ENCODE data around the gene EEFSEC. TPM values are rescaled to one million over a fixed set of nuclear protein-coding genes. Genes with fewer than 3 reads are reported as not detected.

The EEFSEC gene
- total RNA-seq, 1 donor from 2014 or later, result 6.1 TPM

DNA sequence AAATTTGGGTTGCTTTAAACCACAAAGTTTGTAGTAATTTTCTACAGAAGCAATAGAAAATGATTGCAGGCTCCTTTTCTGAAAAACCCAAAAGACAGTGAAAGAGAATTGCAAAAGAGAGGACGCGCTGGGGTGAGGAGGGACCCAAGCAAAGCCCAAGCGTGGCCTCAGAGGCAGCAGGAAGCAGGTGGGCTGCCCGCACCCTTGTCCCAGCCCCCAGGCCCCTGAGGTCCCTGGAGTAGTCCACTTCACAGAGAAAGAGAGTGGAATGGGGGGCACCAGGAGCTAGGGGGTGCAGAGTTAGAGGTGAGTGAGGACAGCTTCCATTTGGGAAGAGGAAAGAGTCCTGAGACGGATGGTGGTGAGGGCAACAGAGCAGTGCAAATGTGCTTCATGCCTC is 301.8 kb downstream of the EEFSEC start:
- Mint-ChIP-seq H3K36me3 (ENCODE audit: low read depth, unreplicated experiment) (peaks cover 3% of the 10 kb centered on the region), H3K27me3 (ENCODE audit: low read depth, unreplicated experiment) (peaks cover 82% of the 10 kb centered on the region), H3K9me3 (ENCODE audit: unreplicated experiment) (peaks cover 10% of the 10 kb centered on the region), H3K4me1 (ENCODE audit: low read depth, unreplicated experiment) (no peaks in the 10 kb centered on the region), H3K27ac (ENCODE audit: unreplicated experiment) (no peak overlapping the region), H3K4me3 (ENCODE audit: unreplicated experiment) (no peak overlapping the region)
- Histone ChIP-seq H3K79me2 (ENCODE audit: insufficient read depth, low read length) (no peaks in the 10 kb centered on the region), H3K36me3 (ENCODE audit: insufficient read depth, low read length) (no peaks in the 10 kb centered on the region), H3K4me3 (ENCODE audit: insufficient read depth, low read depth, low read length) (no peak overlapping the region), H4K20me1 (ENCODE audit: insufficient read depth, low read length) (no peaks in the 10 kb centered on the region), H3K4me2 (ENCODE audit: low read length) (no peak overlapping the region), H3K27me3 (ENCODE audit: insufficient read depth, low read length) (peaks cover 33% of the 10 kb centered on the region), H3K4me1 (ENCODE audit: insufficient read depth, low read length) (no peaks in the 10 kb centered on the region), H3K9me3 (ENCODE audit: insufficient read depth, low read depth, low read length) (no peaks in the 10 kb centered on the region), H3K9ac (ENCODE audit: low read length) (no peak overlapping the region), H3K27ac (ENCODE audit: low read depth, low read length) (no peak overlapping the region), H2AFZ (ENCODE audit: low read depth, low read length) (no peak overlapping the region)
- DNase-seq (ENCODE audit: low read depth) (no peak), FAIRE-seq (no peak)
- no peak for TF ChIP-seq EZH2 (IDR thresholded peaks at IDR 0.05; ENCODE audit: insufficient read depth, low read length)
- TF ChIP-seq, protein P1, sequence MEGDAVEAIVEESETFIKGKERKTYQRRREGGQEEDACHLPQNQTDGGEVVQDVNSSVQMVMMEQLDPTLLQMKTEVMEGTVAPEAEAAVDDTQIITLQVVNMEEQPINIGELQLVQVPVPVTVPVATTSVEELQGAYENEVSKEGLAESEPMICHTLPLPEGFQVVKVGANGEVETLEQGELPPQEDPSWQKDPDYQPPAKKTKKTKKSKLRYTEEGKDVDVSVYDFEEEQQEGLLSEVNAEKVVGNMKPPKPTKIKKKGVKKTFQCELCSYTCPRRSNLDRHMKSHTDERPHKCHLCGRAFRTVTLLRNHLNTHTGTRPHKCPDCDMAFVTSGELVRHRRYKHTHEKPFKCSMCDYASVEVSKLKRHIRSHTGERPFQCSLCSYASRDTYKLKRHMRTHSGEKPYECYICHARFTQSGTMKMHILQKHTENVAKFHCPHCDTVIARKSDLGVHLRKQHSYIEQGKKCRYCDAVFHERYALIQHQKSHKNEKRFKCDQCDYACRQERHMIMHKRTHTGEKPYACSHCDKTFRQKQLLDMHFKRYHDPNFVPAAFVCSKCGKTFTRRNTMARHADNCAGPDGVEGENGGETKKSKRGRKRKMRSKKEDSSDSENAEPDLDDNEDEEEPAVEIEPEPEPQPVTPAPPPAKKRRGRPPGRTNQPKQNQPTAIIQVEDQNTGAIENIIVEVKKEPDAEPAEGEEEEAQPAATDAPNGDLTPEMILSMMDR (IDR thresholded peaks at IDR 0.05; ENCODE audit: insufficient read depth, low read depth, low read length), result no peak

DNA sequence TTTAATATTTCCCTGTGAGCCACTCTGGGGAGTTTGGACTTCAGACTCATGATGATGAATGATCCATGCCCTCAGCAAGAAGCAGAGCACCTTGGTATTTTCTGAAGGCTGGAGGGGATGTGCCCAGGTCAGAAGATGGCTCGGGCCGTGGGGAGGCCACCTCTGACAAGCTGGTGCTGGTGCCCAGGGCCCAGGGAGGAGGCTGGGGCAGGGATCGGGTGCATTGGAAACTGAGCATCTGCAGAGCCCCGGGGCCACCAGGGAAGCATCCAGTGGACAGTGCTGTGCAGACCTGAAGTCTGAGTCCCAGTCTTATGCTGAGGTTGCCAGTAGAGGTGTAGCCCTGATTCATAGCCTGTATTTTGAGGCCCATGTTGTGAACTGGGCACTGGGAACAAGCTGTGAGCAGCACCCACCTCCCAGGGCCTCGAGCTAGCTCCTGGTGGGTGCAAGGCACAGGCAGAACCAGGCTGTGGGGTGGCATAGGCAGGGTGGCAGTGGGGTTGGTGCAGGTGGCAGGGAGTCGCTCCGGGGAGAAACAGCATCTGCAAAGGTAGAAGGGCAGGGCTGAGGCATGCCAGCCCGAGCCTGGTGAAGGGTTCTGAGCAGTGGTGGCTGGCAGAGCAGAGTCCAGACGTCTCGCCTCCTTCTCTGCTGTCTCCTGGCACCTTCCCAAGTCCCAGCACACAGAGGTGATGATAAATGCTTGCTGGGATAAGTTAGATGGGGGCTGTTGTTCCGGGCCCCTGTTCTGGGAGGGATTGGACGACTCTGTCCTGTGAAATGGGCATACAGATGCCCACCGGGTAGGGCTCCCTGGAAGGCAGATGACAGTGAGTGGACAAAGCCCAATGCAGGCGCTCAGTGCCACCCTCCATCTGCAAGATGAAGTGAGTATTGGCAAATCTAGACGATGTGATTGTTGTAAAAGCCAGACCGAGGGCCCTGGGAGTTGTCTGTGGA is 302.8 kb downstream of the EEFSEC start:
- no peak for DNase-seq (ENCODE audit: low read depth)
- TF ChIP-seq EZH2 (IDR thresholded peaks at IDR 0.05; ENCODE audit: insufficient read depth, low read length), result no peak
- TF ChIP-seq, protein P1 (IDR thresholded peaks at IDR 0.05; ENCODE audit: insufficient read depth, low read depth, low read length), result no peak
- Histone ChIP-seq H3K36me3 (ENCODE audit: insufficient read depth, low read length) (no peaks in the 10 kb centered on the region), H3K9me3 (ENCODE audit: insufficient read depth, low read depth, low read length) (no peaks in the 10 kb centered on the region), H2AFZ (ENCODE audit: low read depth, low read length) (no peak overlapping the region), H3K27me3 (ENCODE audit: insufficient read depth, low read length) (peaks cover 36% of the 10 kb centered on the region), H3K9ac (ENCODE audit: low read length) (no peak overlapping the region), H4K20me1 (ENCODE audit: insufficient read depth, low read length) (no peaks in the 10 kb centered on the region), H3K4me2 (ENCODE audit: low read length) (no peak overlapping the region), H3K27ac (ENCODE audit: low read depth, low read length) (no peak overlapping the region), H3K4me3 (ENCODE audit: insufficient read depth, low read depth, low read length) (no peak overlapping the region), H3K4me1 (ENCODE audit: insufficient read depth, low read length) (no peaks in the 10 kb centered on the region), H3K79me2 (ENCODE audit: insufficient read depth, low read length) (no peaks in the 10 kb centered on the region)
- Mint-ChIP-seq H3K9me3 (ENCODE audit: unreplicated experiment) (peaks cover 3% of the 10 kb centered on the region), H3K4me3 (ENCODE audit: unreplicated experiment) (no peak overlapping the region), H3K36me3 (ENCODE audit: low read depth, unreplicated experiment) (peaks cover 3% of the 10 kb centered on the region), H3K27ac (ENCODE audit: unreplicated experiment) (no peak overlapping the region), H3K27me3 (ENCODE audit: low read depth, unreplicated experiment) (peaks cover 80% of the 10 kb centered on the region), H3K4me1 (ENCODE audit: low read depth, unreplicated experiment) (no peaks in the 10 kb centered on the region)
- FAIRE-seq, result no peak
